GM12865 (cell line): ENCODE data around the gene RPL22.
"Not testable (repeated sequence)": the region's sequence is repeated elsewhere in the genome, so short reads cannot be mapped to it uniquely, and the experiment has no call there.

Source experiments
- DNase-seq: peaks from one replicate; pipeline ENCODE4 v3.0.0; 2010; ENCODE audit warnings: low read depth
- H3K4me3 ChIP-seq: 2 replicates; pipeline ENCODE4 v1.5.1; 2011; ENCODE audit warnings: mild to moderate bottlenecking, low read depth, low read length, control low read depth
- TF ChIP-seq, protein P1 (sequence below): IDR thresholded peaks from 2 replicates; pipeline ENCODE4 v1.5.1; 2011; ENCODE audit warnings: low read length, control low read depth, low read depth, inconsistent platforms; ENCODE audit not compliant: insufficient read depth; ENCODE audit errors: missing control alignments

The RPL22 gene

DNA sequence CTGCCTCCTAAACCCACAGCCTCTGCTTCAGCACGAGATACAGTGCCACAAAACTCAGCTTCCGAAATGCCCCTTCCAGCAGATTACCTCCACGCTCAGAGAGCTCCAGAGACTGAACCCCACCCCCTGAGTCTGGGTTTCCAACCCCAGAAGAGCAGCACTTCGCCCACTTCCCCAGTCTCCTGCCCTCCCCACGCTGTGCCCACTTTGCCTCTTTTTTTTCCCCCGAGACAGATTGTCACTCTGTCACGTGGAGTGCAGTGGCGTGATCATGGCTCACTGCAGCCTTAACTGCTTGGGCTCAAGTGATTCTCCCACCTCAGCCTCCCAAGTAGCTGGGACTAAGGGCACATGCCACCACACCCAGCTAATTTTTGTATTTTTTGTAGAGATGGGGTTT is 26.3 kb upstream of the RPL22 start:
- TF ChIP-seq, protein P1, sequence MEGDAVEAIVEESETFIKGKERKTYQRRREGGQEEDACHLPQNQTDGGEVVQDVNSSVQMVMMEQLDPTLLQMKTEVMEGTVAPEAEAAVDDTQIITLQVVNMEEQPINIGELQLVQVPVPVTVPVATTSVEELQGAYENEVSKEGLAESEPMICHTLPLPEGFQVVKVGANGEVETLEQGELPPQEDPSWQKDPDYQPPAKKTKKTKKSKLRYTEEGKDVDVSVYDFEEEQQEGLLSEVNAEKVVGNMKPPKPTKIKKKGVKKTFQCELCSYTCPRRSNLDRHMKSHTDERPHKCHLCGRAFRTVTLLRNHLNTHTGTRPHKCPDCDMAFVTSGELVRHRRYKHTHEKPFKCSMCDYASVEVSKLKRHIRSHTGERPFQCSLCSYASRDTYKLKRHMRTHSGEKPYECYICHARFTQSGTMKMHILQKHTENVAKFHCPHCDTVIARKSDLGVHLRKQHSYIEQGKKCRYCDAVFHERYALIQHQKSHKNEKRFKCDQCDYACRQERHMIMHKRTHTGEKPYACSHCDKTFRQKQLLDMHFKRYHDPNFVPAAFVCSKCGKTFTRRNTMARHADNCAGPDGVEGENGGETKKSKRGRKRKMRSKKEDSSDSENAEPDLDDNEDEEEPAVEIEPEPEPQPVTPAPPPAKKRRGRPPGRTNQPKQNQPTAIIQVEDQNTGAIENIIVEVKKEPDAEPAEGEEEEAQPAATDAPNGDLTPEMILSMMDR = no peak
- H3K4me3 ChIP-seq = no peak overlapping the region
- DNase-seq = no peak

- TF ChIP-seq, protein P1 = no peak
- H3K4me3 ChIP-seq = no peak overlapping the region
- no peak for DNase-seq
Measured at GRCh38 chr1:6224718-6225117, 25.3 kb upstream of the RPL22 start.

DNA sequence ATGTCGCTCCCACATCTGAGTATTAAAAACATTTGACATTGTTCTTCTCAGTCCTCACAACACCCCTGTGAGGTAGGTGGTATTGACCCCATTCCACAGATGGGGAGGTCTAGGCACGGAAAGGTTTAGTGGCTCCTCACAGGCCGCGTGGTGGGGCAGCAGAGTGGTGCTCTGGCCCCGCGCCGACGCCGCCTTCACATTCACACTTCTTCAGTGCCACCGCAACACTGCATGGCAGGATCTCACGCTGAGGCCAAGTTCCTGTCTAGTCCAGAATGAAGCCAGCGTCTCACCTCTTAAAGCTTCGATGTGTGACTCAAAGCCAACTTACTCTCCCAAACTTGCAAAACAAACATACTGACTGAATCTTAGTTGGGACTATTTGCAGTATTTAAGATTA is 24.2 kb upstream of the RPL22 start:
- DNase-seq = no peak
- TF ChIP-seq, protein P1 = no peak
- no peak overlapping the region for H3K4me3 ChIP-seq

- no peak for DNase-seq
- TF ChIP-seq, protein P1 = no peak
- H3K4me3 ChIP-seq = no peak overlapping the region
Measured at GRCh38 chr1:6222636-6223035, 23.2 kb upstream of the RPL22 start.

DNA sequence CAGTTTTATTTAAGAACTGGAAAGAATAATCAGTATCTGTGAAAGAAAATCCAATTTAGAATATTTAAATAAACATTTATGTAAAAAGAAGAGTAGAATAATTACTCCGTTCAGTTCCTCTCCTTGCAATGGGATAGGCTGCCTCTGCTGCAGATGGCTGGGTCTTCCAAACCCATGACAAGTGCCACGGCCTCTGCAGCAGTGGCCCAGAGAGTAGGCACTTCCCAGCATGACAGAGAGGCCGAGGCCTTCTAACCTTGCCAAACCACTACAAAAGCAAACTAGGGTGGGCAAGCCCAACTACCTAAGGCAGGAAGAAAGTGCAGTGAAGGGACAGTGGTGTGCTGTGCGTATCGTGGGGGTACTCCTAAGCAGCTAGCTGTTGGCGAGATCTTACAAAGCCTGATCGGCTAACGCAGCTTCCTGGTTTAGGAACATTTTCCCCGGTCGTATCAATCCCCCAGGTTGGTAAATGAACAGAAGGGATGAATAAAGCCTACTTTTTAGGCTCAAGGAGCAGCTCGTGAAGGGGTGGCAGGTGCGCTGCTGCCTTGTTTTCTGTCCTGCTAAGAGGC is 21.9 kb upstream of the RPL22 start:
- TF ChIP-seq, protein P1 = no peak
- no peak for DNase-seq
- no peak overlapping the region for H3K4me3 ChIP-seq

GRCh38 chr1:6220236-6220635 is 20.8 kb upstream of the RPL22 start:
- TF ChIP-seq, protein P1 = no peak
- no peak overlapping the region for H3K4me3 ChIP-seq
- DNase-seq = no peak

DNA sequence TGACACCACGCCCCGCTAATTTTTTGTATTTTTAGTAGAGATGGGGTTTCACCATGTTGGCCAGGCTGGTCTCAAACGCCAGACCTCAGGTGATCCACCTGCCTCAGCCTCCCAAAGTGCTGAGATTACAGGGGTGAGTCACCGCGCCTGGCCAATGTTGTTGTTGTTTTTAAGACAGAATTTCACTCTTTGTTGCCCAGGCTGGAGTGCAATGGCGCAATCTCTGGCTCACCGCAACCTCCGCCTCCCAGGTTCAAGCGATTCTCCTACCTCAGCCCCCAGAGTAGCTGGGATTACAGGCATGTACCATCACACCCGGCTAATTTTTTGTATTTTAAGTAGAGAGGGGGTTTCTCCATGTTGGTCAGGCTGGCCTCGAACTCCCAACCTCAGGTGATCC is 20.2 kb upstream of the RPL22 start:
- DNase-seq, H3K4me3 ChIP-seq: not testable (repeated sequence)
